Pons (tissue), 1 donor: ENCODE data around the gene EAF1.
"Not testable (repeated sequence)": the region's sequence is repeated elsewhere in the genome, so short reads cannot be mapped to it uniquely, and the experiment has no call there.

ENCODE experiments used
- DNase-seq: peaks from one replicate; pipeline ENCODE4 v3.0.0-alpha.2; 2016; ENCODE audit warnings: low spot score

Gene EAF1

GRCh38 chr3:15405448-15406050 is 21.8 kb upstream of the EAF1 start:
- peak; percentile 76 for DNase-seq

- no peak for DNase-seq
These were observed 18.2 kb upstream of the EAF1 start for GRCh38 chr3:15409239-15409638.

GRCh38 chr3:15409774-15410173 is 17.6 kb upstream of the EAF1 start:
- no peak for DNase-seq

GRCh38 chr3:15410966-15411365 is 16.4 kb upstream of the EAF1 start:
- DNase-seq, result not testable (repeated sequence)

- no peak for DNase-seq
These were observed 6.5 kb upstream of the EAF1 start for GRCh38 chr3:15420871-15421270.

- DNase-seq, result no peak
These were observed 749 bp upstream of the EAF1 start for GRCh38 chr3:15426579-15427118.

- no peak for DNase-seq
These were observed 583 bp downstream of the EAF1 start for GRCh38 chr3:15427981-15428380.

- no peak for DNase-seq
These were observed 1.1 kb downstream of the EAF1 start for GRCh38 chr3:15428539-15428938.

GRCh38 chr3:15429080-15429479 is 1.7 kb downstream of the EAF1 start:
- DNase-seq, result no peak

- DNase-seq, result no peak
These were observed 3.2 kb downstream of the EAF1 start for GRCh38 chr3:15430624-15431023.

GRCh38 chr3:15431256-15431837 is 3.9 kb downstream of the EAF1 start:
- DNase-seq, result no peak

- no peak for DNase-seq
These were observed 6.1 kb downstream of the EAF1 start for GRCh38 chr3:15433531-15433930.

- no peak for DNase-seq
These were observed 7.4 kb downstream of the EAF1 start for GRCh38 chr3:15434756-15435155.

- DNase-seq, result no peak
These were observed 8.8 kb downstream of the EAF1 start for GRCh38 chr3:15436246-15436645.

GRCh38 chr3:15438983-15439382 is 11.6 kb downstream of the EAF1 start:
- no peak for DNase-seq

GRCh38 chr3:15439476-15439875 is 12.1 kb downstream of the EAF1 start:
- no peak for DNase-seq

- no peak for DNase-seq
These were observed 13.5 kb downstream of the EAF1 start for GRCh38 chr3:15440891-15441290.

- DNase-seq, result no peak
These were observed 16.6 kb downstream of the EAF1 start for GRCh38 chr3:15443826-15444524.

GRCh38 chr3:15449489-15450224 is 22.3 kb downstream of the EAF1 start:
- no peak for DNase-seq

GRCh38 chr3:15450438-15451215 is 23.2 kb downstream of the EAF1 start:
- DNase-seq, result no peak

GRCh38 chr3:15451216-15452113 is 24.1 kb downstream of the EAF1 start:
- DNase-seq, result no peak
